Neural cell (in vitro differentiated cells): ENCODE data around the gene ERBB3. TPM values are rescaled to one million over a fixed set of nuclear protein-coding genes. Genes with fewer than 3 reads are reported as not detected.
"Not testable (repeated sequence)": the region's sequence is repeated elsewhere in the genome, so short reads cannot be mapped to it uniquely, and the experiment has no call there.

Source experiments
- H2AFZ ChIP-seq: fragments of 200-600, 300-800 bp; sonication (generic), shearing (Covaris generic); 2 replicates; pipeline ENCODE4 v1.6.0; 2014; ENCODE audit warnings: low read depth, mild to moderate bottlenecking, antibody characterized with exemption, low read length, moderate library complexity
- H3F3A ChIP-seq: fragments of 200-600 bp; shearing (Covaris generic); 2 replicates; pipeline ENCODE4 v1.6.1; 2016; ENCODE audit warnings: mild to moderate bottlenecking, moderate library complexity, mixed read lengths, antibody characterized with exemption, low read length; ENCODE audit not compliant: insufficient read depth, poor library complexity, severe bottlenecking
- H3K27ac ChIP-seq: fragments of 200-600, 300-800 bp; sonication (generic), shearing (Covaris generic); 2 replicates; pipeline ENCODE4 v1.5.1; 2014; ENCODE audit warnings: mild to moderate bottlenecking, low read length, moderate library complexity
- H3K27me3 ChIP-seq: fragments of 300-800, 200-600 bp; sonication (generic), shearing (Covaris generic); 2 replicates; pipeline ENCODE4 v1.6.0; 2014; ENCODE audit warnings: mild to moderate bottlenecking, low read depth, low read length, moderate library complexity; ENCODE audit not compliant: insufficient read depth
- H3K36me3 ChIP-seq: fragments of 300-800, 200-600 bp; sonication (generic), shearing (Covaris generic); 2 replicates; pipeline ENCODE4 v1.5.1; 2014; ENCODE audit warnings: mild to moderate bottlenecking, antibody characterized with exemption, low read length, moderate library complexity; ENCODE audit not compliant: insufficient read depth
- H3K4me2 ChIP-seq: fragments of 300-800, 200-600 bp; sonication (generic), shearing (Covaris generic); 2 replicates; pipeline ENCODE4 v1.6.0; 2014; ENCODE audit warnings: mild to moderate bottlenecking, low read length
- H3K4me3 ChIP-seq: fragments of 300-800, 200-600 bp; sonication (generic), shearing (Covaris generic); 2 replicates; pipeline ENCODE4 v1.5.1; 2014; ENCODE audit warnings: mild to moderate bottlenecking, low read length, moderate library complexity
- H3K79me2 ChIP-seq: fragments of 200-600 bp; shearing (Covaris generic); replicated peaks from 2 replicates; pipeline ENCODE4 v1.6.0; 2014; ENCODE audit warnings: mild to moderate bottlenecking, low read length, moderate library complexity; ENCODE audit not compliant: insufficient read depth
- H3K9ac ChIP-seq: fragments of 300-800, 200-600 bp; sonication (generic), shearing (Covaris generic); 2 replicates; pipeline ENCODE4 v1.6.1; 2016; ENCODE audit warnings: mild to moderate bottlenecking, low read length, mixed read lengths
- H3K9me2 ChIP-seq: fragments of 200-600 bp; shearing (Covaris generic); 2 replicates; pipeline ENCODE4 v1.6.1; 2016; ENCODE audit warnings: mild to moderate bottlenecking, low read length, mixed read lengths; ENCODE audit not compliant: insufficient read depth
- H3K9me3 ChIP-seq: fragments of 200-600, 300-800 bp; sonication (generic), shearing (Covaris generic); 2 replicates; pipeline ENCODE4 v1.6.1; 2016; ENCODE audit warnings: mild to moderate bottlenecking, mixed run types, low read length, moderate library complexity, mixed read lengths
- H4K20me1 ChIP-seq: fragments of 200-600 bp; shearing (Covaris generic); 2 replicates; pipeline ENCODE4 v1.6.1; 2016; ENCODE audit warnings: mild to moderate bottlenecking, mixed run types; ENCODE audit not compliant: insufficient read depth
- EP300 ChIP-seq: fragments of 450-650 bp; conservative IDR thresholded peaks from 2 replicates; pipeline ENCODE4 v1.6.1; 2014; ENCODE audit warnings: antibody characterized with exemption, mild to moderate bottlenecking, moderate library complexity; ENCODE audit not compliant: poor library complexity, severe bottlenecking
- EZH2 ChIP-seq: fragments of 200-600, 300-800 bp; shearing (Covaris generic), sonication (generic); IDR thresholded peaks from 2 replicates; pipeline ENCODE4 v1.6.1; 2014; ENCODE audit warnings: antibody characterized with exemption, low read length, borderline replicate concordance, mild to moderate bottlenecking; ENCODE audit not compliant: insufficient read depth, poor library complexity, severe bottlenecking
- MXI1 ChIP-seq: fragments of 450-650 bp; conservative IDR thresholded peaks from 2 replicates; pipeline ENCODE4 v1.6.1; 2014; ENCODE audit warnings: antibody characterized with exemption, mild to moderate bottlenecking; ENCODE audit not compliant: poor library complexity, severe bottlenecking
- POLR2AphosphoS5 ChIP-seq: IDR thresholded peaks from 2 replicates; pipeline ENCODE4 v1.6.1; 2012
- RAD21 ChIP-seq: fragments of 450-650 bp; conservative IDR thresholded peaks from 2 replicates; pipeline ENCODE4 v1.6.1; 2014; ENCODE audit warnings: antibody characterized with exemption, mild to moderate bottlenecking, moderate library complexity
- SMC3 ChIP-seq: fragments of 450-650 bp; conservative IDR thresholded peaks from 2 replicates; pipeline ENCODE4 v1.6.1; 2014; ENCODE audit warnings: antibody characterized with exemption, mild to moderate bottlenecking, moderate library complexity; ENCODE audit not compliant: poor library complexity
- TAF1 ChIP-seq: IDR thresholded peaks from 2 replicates; pipeline ENCODE4 v1.6.1; 2012; ENCODE audit warnings: low read depth
- polyA plus RNA-seq: library from polyadenylated mRNA; depleted of rRNA; stranded (reverse); fragments of >200 nt; gene quantifications from 2 replicates; pipeline ENCODE4 v1.2.3, GENCODE V29; 2014
- TF ChIP-seq, protein P1 (sequence below): fragments of 450-650 bp; IDR thresholded peaks from 2 replicates; pipeline ENCODE4 v1.5.1; 2014; ENCODE audit warnings: antibody characterized with exemption, mild to moderate bottlenecking, moderate library complexity; ENCODE audit not compliant: poor library complexity, severe bottlenecking
- TF ChIP-seq, protein P2 (sequence below): IDR thresholded peaks from 2 replicates; pipeline ENCODE4 v1.6.1; 2012; ENCODE audit warnings: borderline replicate concordance

Gene ERBB3
- polyA plus RNA-seq, 1 donor from 2014 or later, result 0.58 TPM

GRCh38 chr12:56042430-56042813 is 37.5 kb upstream of the ERBB3 start:
- not testable (repeated sequence) for H3K9me3 ChIP-seq, H3K9me2 ChIP-seq, H4K20me1 ChIP-seq, H3K36me3 ChIP-seq, H2AFZ ChIP-seq, H3K27me3 ChIP-seq, H3F3A ChIP-seq
- H3K27ac ChIP-seq, result peak overlapping the region; percentile 98
- H3K9ac ChIP-seq, result peak overlapping the region; percentile 94
- H3K4me3 ChIP-seq, result peak overlapping the region; percentile 77
- H3K4me2 ChIP-seq, result peak overlapping the region; percentile 79
- H3K79me2 ChIP-seq, result peaks cover 21% of the 10 kb centered on the region

DNA sequence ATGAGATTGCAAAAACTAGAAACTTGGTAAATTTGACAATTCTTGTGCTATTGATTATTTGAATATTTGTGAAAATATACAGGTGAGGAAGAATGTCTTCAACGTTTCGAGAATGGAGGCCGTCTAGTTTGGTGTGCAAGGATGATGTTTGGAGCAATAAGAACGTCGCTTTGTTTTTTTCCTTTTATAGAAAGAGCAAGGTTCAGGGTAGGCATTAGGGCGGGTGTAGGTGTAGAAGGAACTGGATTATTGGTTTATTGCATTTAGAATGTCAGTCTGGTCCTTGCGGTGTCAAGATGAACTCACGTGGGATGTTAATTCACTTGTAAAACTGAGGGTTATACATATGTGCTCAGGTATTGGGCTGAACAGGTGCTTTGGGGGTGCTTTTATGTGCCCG is 37.1 kb upstream of the ERBB3 start:
- Histone ChIP-seq H3K79me2 (peaks cover 21% of the 10 kb centered on the region), H3K9ac (peak overlapping the region; percentile 94), H3K27ac (peak overlapping the region; percentile 98), H3K9me2 (no peaks in the 10 kb centered on the region), H3K36me3 (no peaks in the 10 kb centered on the region), H3K9me3 (no peaks in the 10 kb centered on the region), H3K27me3 (no peaks in the 10 kb centered on the region), H4K20me1 (no peaks in the 10 kb centered on the region), H3K4me2 (peak overlapping the region; percentile 79), H2AFZ (no peak overlapping the region), H3K4me3 (peak overlapping the region; percentile 77), H3F3A (no peaks in the 10 kb centered on the region)
- TF ChIP-seq, protein P1, sequence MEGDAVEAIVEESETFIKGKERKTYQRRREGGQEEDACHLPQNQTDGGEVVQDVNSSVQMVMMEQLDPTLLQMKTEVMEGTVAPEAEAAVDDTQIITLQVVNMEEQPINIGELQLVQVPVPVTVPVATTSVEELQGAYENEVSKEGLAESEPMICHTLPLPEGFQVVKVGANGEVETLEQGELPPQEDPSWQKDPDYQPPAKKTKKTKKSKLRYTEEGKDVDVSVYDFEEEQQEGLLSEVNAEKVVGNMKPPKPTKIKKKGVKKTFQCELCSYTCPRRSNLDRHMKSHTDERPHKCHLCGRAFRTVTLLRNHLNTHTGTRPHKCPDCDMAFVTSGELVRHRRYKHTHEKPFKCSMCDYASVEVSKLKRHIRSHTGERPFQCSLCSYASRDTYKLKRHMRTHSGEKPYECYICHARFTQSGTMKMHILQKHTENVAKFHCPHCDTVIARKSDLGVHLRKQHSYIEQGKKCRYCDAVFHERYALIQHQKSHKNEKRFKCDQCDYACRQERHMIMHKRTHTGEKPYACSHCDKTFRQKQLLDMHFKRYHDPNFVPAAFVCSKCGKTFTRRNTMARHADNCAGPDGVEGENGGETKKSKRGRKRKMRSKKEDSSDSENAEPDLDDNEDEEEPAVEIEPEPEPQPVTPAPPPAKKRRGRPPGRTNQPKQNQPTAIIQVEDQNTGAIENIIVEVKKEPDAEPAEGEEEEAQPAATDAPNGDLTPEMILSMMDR, result no peak
- TF ChIP-seq, protein P2, sequence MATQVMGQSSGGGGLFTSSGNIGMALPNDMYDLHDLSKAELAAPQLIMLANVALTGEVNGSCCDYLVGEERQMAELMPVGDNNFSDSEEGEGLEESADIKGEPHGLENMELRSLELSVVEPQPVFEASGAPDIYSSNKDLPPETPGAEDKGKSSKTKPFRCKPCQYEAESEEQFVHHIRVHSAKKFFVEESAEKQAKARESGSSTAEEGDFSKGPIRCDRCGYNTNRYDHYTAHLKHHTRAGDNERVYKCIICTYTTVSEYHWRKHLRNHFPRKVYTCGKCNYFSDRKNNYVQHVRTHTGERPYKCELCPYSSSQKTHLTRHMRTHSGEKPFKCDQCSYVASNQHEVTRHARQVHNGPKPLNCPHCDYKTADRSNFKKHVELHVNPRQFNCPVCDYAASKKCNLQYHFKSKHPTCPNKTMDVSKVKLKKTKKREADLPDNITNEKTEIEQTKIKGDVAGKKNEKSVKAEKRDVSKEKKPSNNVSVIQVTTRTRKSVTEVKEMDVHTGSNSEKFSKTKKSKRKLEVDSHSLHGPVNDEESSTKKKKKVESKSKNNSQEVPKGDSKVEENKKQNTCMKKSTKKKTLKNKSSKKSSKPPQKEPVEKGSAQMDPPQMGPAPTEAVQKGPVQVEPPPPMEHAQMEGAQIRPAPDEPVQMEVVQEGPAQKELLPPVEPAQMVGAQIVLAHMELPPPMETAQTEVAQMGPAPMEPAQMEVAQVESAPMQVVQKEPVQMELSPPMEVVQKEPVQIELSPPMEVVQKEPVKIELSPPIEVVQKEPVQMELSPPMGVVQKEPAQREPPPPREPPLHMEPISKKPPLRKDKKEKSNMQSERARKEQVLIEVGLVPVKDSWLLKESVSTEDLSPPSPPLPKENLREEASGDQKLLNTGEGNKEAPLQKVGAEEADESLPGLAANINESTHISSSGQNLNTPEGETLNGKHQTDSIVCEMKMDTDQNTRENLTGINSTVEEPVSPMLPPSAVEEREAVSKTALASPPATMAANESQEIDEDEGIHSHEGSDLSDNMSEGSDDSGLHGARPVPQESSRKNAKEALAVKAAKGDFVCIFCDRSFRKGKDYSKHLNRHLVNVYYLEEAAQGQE, result no peak
- no peak for TF ChIP-seq POLR2AphosphoS5
- no peak for TF ChIP-seq RAD21
- TF ChIP-seq MXI1, result no peak
- TF ChIP-seq TAF1, result no peak
- no peak for TF ChIP-seq EP300
- no peak for TF ChIP-seq SMC3
- TF ChIP-seq EZH2, result no peak
